ENCODE data around the gene TTC23.

The TTC23 gene, protein sequence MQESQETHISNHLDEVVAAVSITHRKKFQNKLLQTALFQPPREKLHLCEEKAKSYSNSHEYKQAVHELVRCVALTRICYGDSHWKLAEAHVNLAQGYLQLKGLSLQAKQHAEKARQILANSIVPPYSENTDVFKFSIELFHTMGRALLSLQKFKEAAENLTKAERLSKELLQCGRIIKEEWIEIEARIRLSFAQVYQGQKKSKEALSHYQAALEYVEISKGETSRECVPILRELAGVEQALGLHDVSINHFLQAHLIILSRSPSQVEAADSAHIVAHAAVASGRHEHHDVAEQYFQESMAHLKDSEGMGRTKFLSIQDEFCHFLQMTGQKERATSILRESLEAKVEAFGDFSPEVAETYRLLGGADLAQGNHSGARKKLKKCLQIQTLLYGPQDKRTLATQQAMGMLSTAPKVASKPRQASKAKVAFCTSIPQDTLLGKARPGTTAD

DNA sequence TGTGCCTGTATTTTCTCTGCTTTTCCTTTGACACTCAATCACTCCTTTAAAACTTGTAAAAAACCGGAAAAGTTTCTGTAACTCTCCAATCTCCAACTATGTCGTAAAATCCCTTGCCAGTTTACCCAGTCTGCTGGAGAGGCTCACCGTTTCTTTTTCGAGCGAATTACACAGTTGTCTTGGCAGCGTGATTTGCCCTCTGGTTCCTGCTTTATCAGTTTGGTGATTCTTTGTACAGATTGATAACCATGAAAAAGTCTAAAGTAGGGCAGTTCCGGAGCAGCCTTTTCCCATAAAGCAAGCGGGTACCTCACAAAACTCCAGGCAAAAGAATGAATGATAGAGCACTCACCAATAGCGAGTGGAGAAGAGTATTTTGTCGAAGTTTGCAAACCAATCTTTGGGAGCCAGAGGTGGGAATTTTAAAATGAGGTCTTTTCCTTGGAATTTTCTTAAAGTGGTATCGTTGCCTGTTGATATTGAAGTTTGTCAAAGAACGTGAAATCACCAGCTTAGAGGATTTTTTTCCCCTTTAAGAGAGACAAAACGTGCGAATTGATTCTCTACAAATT, at the start of gene TTC23:
TSS of gene TTC23 (minus strand) at position 312 of the 572 bp plus-strand sequence. CDS start 20,869 bp downstream, outside the sequence.
- no peak for DNase-seq (ENCODE audit: low read depth in 2 of 2)

DNA sequence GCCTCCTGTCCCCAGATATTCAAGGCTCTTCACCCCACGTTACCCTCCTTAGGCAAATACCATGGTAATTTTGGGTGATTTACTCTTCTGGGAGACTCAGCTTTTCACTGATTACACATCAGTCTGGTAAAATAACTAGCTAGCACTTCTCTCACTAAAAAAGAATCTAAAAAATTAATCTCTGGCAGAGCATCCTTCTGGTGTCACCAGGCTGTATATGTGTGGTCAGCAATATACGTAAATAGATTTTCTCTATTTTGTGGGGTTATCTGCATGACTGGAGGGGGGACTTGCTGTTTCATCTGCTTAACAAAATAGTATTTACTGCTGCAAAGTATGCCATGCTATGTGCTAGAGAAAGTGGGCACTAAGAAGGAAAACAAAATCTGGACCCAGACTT, 47.0 kb upstream of the TTC23 start:
- DNase-seq (ENCODE audit: low read depth in 2 of 2), result no peak

DNA sequence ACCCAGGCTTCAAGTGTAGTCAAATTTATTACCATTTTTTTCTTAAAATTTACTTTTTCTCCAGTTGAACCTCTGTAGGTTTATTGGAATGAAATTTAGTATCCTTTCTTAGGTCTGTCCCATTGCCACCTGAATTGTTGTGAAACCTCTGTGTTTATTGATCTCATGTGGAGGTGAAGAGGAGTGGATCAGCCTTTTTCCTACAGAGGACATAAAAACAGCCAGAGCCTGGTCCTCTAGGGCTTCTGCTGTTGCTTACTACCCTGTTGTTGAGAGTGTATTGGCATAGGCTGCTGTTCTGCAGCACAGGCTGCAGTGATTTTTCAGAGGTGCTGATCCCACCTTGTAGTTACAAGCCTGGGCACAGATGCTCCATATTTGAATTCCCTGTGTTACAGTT, 46.5 kb upstream of the TTC23 start:
- no peak for DNase-seq (ENCODE audit: low read depth in 2 of 2)

DNA sequence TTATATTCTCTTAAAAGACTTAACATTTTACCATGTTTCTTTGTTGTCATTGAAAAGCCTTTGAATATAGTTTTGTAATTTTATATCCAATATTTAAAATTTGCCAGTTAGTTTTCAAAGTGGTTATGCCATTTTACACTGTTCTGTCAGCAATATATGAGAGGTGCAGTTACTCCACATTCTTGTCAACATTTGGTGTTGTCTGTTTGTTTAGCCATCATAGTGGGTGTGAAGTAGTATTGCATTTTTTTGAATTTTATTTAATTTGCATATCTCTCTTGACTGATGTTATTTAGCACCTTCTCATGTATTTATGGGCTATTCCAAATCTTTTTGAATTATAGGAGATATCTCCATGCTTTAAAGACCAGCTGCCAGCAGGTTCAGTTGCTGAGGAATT, 42.3 kb upstream of the TTC23 start:
- DNase-seq (ENCODE audit: low read depth in 2 of 2), result no peak

DNA sequence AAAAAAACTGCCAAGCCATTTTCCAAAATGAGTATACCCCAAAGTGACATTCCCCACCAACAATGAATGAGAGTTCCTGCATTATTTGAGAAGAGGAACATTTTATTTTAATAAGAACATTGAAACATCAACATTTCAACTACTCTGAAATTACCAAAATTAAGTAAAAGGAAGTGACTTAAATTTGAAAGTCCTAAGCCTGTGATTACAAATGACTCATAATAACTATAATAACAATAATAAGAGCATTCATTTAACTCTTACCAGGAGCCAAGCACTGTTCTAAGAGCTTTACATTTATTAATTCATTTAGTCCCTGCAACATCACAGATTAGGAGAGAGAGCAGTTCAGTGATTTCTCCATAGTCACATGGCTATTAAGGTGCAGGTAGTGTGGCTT, 34.3 kb upstream of the TTC23 start:
- DNase-seq (ENCODE audit: low read depth in 2 of 2), result no peak

DNA sequence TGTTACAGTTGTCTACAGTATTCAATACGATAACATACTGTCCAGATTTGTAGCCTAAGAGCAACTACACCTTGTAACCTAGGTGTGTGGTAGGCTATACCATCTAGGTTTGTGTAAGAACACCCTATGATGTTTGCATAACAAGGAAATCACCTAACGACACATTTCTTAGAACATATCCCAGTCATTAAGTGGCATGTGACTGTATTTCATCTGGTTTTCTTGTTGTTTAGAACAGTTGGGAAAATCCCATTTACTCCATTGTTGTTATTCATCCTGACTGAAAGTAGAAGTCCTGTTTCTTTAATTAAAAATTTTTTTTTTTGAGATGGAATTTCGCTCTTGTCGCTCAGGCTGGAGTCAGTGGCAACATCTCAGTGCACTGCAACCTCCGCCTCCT, 33.2 kb upstream of the TTC23 start:
- DNase-seq (ENCODE audit: low read depth in 2 of 2), result no peak

DNA sequence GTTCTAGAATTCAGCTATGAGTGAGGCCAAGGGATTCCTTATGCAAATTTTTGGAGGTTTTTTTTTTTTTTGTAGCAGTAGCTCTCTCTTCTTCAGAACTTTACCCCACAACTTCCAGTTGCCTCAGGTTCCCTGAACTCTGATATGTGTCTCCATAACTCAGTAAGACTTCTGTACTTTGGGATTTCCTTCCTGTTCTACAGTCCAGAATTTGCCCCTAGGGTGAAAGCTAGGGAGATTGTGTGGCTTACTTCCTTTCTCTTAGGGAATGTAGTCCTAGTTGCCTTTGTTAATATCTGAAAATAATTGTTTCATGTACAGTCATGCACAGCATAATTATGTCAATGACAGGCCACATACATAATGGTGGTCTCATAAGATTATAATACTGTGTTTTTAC, 32.7 kb upstream of the TTC23 start:
- DNase-seq (ENCODE audit: low read depth in 2 of 2), result no peak

DNA sequence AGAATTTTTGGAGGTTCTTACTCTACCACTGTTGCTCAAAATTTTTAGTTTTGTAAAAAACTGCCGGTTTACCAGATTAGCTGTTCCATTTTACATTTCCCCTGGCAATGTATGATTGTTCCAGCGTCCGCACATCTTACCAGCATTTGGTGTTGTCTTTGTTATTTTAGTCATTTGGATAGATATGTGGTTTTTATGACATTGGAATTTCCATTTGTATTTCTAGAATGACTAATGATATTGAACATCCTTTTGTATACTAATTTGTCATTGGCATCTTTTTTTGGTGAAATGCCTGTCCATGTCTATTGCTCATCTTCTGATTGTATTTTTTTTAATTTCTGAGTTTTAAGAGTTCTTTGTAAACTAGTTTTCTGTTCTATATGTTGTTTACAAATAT, 30.4 kb upstream of the TTC23 start:
- no peak for DNase-seq (ENCODE audit: low read depth in 2 of 2)

DNA sequence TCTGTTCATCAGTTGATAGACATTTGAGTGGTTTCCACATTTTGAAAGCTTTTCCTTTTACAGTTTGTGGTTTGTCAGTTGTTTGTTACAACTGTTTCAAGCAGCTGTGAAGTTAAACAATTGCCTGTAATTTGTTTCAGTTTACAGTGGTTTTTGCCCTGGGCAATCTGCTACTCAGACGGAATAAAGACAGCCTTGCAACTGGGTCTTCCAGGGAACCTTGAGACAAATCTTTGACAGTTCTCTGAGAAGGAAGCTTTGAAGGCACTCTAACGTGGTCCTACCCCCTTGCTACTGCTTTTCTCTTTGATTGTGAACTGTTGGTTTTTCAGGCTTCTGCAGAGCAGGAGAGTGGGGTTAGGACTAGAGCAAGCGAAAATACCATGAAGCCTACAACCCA, 29.9 kb upstream of the TTC23 start:
- no peak for DNase-seq (ENCODE audit: low read depth in 2 of 2)

DNA sequence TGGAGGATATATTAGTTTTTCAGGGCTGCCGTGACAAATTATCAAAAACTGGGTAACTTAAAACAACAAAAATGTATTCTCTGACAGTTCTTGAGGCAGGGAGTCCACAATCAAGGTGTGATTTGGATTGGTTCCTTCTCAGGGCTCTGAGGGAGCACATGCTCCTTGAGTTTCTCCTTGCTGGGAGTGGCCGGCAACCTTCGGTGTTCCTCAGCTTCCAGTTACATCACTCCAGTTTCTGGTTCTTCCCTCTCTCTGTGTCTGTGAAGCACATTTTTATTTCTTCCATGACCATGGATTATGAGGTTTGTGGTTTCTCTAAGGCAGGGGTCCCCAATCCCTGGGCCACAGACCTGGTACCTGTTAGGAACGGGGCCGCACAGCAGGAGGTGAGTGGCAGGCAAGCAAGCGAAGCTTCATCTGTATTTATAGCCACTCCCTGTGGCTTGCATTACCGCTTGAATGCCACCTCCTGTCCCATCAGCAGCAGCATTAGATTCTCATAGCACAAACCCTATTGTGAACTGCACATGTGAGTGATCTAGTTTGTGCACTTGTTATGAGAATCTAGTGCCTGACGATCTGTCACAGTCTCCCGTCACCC, 26.2 kb upstream of the TTC23 start:
- DNase-seq (ENCODE audit: low read depth in 2 of 2), result no peak

DNA sequence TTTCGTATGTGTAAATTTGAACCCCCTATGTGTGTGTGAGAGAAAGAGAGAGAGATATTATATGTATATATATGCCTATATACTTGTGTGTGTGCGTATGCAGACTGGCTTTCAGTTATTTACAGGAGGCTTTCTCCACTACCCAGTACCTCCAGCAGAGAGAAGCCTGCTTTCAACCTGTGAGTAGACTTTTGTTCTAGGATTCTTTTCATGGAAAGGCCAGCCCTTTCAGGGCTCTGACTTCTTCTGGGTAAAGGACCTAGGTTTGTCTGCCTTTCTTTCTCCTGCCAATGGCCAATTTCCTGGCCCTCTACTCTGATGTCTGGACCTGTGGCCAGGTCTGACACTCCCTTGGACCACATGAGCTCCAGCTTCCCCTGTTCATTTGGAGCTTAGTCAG, 25.7 kb upstream of the TTC23 start:
- DNase-seq (ENCODE audit: low read depth in 2 of 2), result no peak

DNA sequence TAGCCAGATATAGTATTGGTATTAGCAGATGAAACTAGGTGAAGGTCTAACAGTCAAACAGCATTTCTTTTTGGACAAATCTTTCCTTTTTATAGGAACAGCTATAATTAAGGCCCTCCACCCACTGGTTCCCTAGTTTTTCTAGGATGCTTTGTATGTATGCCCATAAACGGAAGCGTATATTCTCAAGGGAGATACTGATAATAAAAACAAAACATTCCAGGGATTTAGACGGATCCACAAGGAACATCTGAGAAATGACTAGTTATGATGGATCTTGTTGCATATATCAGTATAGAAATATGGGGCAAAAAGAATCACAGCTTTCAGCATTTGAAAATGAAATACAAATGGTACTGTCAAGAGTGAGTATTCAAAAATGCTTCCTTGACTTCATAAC, 24.4 kb upstream of the TTC23 start:
- no peak for DNase-seq (ENCODE audit: low read depth in 2 of 2)

DNA sequence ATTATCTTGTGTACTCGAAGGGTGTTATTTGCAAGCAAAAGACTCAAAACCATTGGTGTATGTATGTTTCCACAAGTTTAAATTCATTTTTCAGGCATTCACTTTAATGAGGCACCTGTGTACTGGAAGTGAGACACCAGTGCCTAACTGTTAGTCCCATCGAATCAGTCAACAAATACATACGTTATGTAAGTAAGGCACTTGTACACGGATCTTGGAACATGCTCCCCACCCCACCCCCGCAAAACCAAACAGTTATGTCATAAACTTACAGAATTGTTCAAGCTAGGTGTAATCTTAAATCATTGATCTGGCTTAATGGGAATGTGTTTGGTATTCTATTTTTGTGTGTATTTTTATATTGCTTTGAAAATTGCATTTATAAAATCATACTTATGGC, 19.1 kb upstream of the TTC23 start:
- DNase-seq (ENCODE audit: low read depth in 2 of 2), result no peak

DNA sequence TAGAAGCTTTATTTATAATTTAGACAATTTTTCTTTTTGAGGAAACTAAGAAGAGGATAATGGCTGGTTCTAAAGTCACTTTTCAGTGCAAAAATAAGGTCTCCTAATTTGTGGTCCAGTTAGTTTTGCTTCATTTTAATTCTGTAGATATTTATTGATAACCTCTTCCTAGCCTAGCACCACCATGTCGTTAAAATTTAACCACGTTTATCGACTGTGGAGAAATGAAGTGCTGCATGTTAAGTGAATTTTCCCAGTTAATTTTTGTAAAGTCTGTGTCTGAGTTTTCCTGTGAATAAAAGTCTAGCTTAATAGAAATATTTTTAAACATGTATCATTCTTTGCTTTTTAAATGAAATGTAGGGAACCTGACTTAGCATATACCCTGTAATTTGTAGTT, 18.6 kb upstream of the TTC23 start:
- DNase-seq (ENCODE audit: low read depth in 2 of 2), result no peak

DNA sequence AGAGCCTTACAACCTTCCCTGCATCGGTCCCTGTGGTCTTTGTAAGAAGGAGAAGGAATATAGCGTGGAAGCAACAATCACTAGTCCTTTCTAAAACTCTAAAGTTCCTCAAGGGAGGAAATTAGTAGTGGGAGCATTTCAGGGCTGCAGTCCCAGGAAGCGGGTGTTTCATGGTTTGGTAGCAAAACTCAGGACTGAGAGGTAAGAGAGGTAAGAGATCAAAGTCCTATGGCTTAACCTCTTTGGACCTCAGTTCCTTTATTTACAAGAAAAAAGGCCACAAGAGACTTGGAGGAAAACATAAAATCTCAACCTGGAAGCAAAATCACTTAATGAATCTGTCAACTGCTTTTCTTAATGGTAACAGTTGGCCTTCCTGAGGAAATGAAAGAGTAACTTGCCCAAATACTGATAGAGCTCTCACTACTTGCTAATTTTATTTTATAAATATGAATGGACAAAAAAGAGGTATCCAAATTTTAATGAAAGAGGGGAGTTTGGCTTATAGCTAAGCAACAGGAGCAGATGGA, 16.2 kb upstream of the TTC23 start:
- no peak for DNase-seq (ENCODE audit: low read depth in 2 of 2)

DNA sequence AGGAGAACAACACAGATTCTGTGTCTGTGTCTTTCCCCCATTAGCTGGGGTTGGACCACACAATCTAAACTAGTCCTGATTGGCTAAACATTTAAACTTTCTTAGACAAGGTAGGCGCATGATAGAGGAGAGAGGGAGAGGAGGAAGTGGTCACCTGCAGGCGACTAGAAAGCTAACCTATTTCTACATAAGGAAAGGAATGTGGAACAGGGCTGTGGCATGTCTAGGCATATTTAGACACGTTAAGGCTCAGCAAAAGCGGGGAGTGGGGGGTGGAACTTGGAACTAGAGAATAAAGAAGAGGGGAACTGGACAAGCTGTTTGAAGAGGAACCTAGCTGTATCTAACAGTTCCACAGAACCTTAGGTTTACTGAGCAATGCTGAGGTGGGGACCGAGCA, 14.7 kb upstream of the TTC23 start:
- no peak for DNase-seq (ENCODE audit: low read depth in 2 of 2)

DNA sequence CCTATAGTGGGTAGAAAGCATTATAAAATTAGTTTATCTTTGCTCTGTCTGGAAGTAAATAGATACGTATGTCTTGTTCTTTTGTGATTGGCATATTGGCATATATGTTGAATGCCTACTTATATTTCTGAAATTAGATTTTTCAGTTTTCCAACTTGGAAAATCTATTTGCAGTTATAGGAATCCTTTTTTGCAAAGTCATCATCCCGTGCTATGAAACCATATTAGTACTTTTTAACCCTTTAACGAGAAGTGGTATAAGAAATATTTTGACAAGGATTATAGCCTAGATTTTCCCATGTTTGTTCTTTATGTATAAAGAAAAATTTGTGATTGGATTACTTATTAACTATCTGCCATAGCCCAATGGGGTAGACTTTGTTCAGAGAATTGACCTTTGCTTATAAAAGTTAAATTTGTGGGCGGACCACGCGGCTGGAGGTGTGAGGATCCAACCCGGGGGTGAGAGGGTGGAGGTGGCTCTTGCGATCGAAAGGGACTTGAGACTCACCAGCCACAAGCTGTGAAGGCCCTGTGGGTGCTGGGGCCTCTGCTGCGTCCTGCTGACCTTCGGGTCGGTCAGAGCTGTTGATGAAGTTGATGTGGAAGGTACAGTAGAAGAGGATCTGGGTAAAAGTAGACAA, 7.8 kb upstream of the TTC23 start:
- no peak for DNase-seq (ENCODE audit: low read depth in 2 of 2)

DNA sequence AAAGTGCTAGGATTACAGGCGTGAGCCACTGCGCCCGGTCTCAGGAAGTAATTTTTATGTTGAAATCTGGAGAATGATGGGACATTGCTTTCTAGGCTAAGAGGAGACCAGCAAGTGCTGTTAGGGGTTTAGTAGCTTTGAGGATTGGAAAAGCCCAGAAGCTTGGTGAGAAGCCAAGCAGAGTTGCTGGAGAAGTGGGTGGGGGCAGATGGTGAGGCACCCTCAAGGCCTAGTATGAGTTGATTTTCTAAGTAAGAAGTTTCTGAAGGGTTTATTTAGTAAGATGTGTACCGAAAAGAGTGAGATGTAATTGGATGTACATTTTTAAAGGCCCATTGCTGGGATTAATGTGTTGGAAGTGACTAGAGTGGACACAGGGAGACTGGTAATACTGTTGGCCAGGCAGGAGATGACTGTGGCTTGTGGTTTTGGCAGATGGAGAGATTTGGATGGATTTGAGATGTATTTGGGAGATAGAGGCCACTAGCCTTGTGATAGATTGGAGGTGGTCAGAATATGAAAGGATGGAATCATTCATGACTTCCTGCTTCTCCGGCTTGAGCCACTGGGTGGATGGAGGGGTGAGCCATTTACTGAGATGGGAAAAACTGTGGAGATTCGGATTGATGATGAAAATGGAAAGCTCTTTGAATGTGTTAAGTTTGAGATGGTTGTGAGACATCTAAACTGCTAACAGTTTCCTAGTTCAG, 4.2 kb upstream of the TTC23 start:
- DNase-seq (ENCODE audit: low read depth in 2 of 2), result no peak

DNA sequence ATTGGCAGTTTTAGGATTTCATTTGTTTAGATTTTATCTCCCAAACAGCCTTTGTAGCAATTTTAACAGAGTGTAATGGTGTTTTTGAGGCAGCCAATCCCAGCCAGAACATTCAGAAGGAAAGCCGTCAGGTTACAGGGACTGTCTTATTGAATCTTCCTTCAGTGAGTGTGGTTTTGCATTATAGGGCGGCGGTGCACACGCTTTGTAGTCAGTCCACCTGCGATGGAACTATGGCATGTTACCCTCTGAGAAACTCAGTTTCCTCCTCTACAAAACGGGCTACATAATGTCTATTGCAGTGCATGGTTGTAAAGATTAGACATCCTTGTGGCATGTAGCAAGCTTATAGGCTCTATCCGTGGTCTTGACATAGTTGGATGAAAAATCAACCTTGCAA, 2.9 kb upstream of the TTC23 start:
- DNase-seq (ENCODE audit: low read depth in 2 of 2), result no peak

DNA sequence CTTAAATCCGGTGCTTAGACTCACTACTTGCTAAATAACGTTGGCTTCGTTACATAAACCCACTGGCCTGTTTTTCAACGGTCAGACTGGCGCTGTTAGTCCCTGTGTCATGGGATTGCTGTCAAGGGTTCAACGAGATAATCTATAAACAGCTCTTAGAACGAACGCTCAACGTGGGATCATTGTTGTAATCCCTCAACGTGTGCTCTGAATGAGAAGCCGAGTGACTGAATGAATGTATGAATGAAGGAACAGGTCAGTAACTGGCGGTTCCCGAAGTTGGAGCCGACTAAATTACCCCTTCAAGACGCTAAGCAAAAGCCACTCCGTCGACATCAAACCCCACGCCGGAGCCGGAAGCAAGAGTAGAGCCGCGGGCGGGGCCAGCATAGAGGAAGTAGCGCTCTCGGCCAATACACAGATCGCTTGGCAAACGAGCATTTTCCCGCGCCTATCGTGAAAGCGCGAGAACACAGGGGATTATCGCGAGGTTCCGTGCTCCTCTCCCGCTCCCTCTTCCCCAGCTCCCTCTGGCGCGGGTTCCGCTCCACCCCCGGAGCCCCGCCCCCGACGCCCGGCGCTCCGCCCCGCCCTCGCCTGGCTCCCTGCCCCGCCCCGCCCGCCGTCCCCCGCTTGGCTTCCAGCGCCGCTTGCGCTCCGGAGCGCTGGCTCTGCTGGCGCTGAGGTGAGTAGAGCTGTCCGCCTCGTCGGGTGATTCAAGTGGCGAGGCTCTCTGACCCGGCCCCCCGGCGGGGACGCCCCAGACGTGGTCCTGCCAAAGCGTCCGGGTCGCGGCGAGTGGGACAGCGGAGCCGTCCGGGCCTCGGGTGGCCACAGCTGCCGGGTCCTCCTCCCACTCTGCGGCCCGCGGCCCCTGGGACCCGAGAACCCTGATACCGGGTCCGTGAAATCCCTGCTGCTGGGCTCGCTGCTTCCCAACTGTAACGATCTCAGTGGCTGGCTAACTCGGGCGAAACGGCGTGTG, 1.8 kb upstream of the TTC23 start, which contains the start of gene LRRC28:
TSS of gene LRRC28 (plus strand) at position 625 of the 985 bp plus-strand sequence. CDS start 4,477 bp downstream, outside the sequence.
- DNase-seq (ENCODE audit: low read depth in 2 of 2), result peak; percentile 77 to 91

DNA sequence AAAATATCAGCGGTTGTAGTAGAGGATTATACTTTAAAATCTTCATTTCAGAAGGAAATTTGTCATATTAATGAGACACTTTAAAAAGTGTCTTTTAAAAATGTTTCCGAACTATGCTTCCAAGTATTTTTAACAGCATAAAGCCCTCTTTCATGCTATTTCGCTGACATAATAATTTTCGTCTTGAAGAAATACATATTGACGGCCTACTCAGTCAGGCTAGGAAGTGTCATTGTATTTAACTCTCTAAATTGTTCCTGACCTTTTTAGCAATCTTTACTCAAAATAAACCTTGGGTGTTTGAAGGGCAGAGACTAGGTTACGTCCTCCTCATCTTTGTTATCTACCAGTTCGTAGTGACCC, 1.1 kb upstream of the TTC23 start:
- no peak for DNase-seq (ENCODE audit: low read depth in 2 of 2)
